B cell (primary cell): Measurements from ENCODE around the gene ZNF814.
"Not testable (repeated sequence)": the region's sequence is repeated elsewhere in the genome, so short reads cannot be mapped to it uniquely, and the experiment has no call there.

ENCODE experiments used
- CTCF ChIP-seq: fragments of 200-600 bp; IDR thresholded peaks from one replicate; pipeline ENCODE4 v1.8.0; 2022; ENCODE audit warnings: antibody characterized with exemption, mild to moderate bottlenecking
- EZH2 ChIP-seq: IDR thresholded peaks from 2 replicates; pipeline ENCODE4 v1.6.1; 2012; ENCODE audit warnings: borderline replicate concordance, low read depth, mild to moderate bottlenecking, moderate library complexity, low read length; ENCODE audit not compliant: insufficient read depth, poor library complexity, severe bottlenecking

GRCh38 chr19:57849162-57849665 is 39.6 kb downstream of the ZNF814 start:
- not testable (repeated sequence) for TF ChIP-seq CTCF, EZH2
